DND-41 (cell line): ENCODE data around the gene ASB14.

Experiments
- ATAC-seq: fragments of 200-7000 bp; cut with Tn5 transposase; 3 replicates; pipeline ENCODE4 v1.9.1; 2021; ENCODE audit warnings: low read depth; ENCODE audit not compliant: insufficient read depth
- DNase-seq: peaks from one replicate; pipeline ENCODE4 v3.0.0-alpha.2; 2020
- H2AFZ ChIP-seq: 2 replicates; pipeline ENCODE4 v1.6.0; 2012; ENCODE audit warnings: low read depth, low read length
- H3K27ac ChIP-seq: 2 replicates; pipeline ENCODE4 v1.5.1; 2012; ENCODE audit warnings: low read length, inconsistent platforms
- H3K27me3 ChIP-seq: fragments of 200-600 bp; sonication (generic); 2 replicates; pipeline ENCODE4 v1.6.0; 2012; ENCODE audit warnings: low read length, mild to moderate bottlenecking, inconsistent platforms; ENCODE audit not compliant: insufficient read depth, poor library complexity
- H3K36me3 ChIP-seq: 2 replicates; pipeline ENCODE4 v1.5.1; 2012; ENCODE audit warnings: low read length, inconsistent platforms; ENCODE audit not compliant: insufficient read depth
- H3K4me1 ChIP-seq: 2 replicates; pipeline ENCODE4 v1.5.1; 2012; ENCODE audit warnings: mild to moderate bottlenecking, low read length; ENCODE audit not compliant: insufficient read depth
- H3K4me2 ChIP-seq: 2 replicates; pipeline ENCODE4 v1.6.0; 2012; ENCODE audit warnings: mild to moderate bottlenecking, moderate library complexity, low read length, inconsistent platforms; ENCODE audit not compliant: insufficient read depth
- H3K4me3 ChIP-seq, 2 experiments: fragments of 200-600 bp in 1 of 2; shearing (Covaris generic) in 1 of 2; 2 replicates each; pipeline ENCODE4 v1.5.1; 2012 to 2016; ENCODE audit warnings: inconsistent platforms in 2 of 2, low read length in 2 of 2, mild to moderate bottlenecking in 2 of 2, low read depth in 1 of 2, moderate library complexity in 1 of 2
- H3K79me2 ChIP-seq: 2 replicates; pipeline ENCODE4 v1.6.0; 2012; ENCODE audit warnings: low read length, inconsistent platforms; ENCODE audit not compliant: insufficient read depth
- H3K9ac ChIP-seq: 2 replicates; pipeline ENCODE4 v1.6.0; 2012; ENCODE audit warnings: low read depth, mild to moderate bottlenecking, inconsistent platforms, low read length, moderate library complexity
- H3K9me3 ChIP-seq: 2 replicates; pipeline ENCODE4 v1.5.1; 2012; ENCODE audit warnings: low read length, moderate library complexity, mild to moderate bottlenecking, inconsistent platforms; ENCODE audit not compliant: insufficient read depth, severe bottlenecking
- H4K20me1 ChIP-seq: 2 replicates; pipeline ENCODE4 v1.6.0; 2012; ENCODE audit warnings: low read length; ENCODE audit not compliant: insufficient read depth
- EZH2 ChIP-seq: IDR thresholded peaks from 3 replicates; pipeline ENCODE4 v1.6.1; 2012; ENCODE audit warnings: borderline replicate concordance, low read depth, mild to moderate bottlenecking, moderate library complexity, low read length, inconsistent platforms; ENCODE audit not compliant: severe bottlenecking
- TF ChIP-seq, protein P1 (sequence below): IDR thresholded peaks from 2 replicates; pipeline ENCODE4 v1.5.1; 2012; ENCODE audit warnings: borderline replicate concordance, low read length, moderate library complexity, mild to moderate bottlenecking; ENCODE audit not compliant: poor library complexity, severe bottlenecking; ENCODE audit errors: extremely low read depth

ASB14 gene

GRCh38 chr3:57233799-57234198 lies 58.7 kb downstream of the ASB14 start:
- Histone ChIP-seq H3K27ac (no peak overlapping the region), H3K9ac (no peak overlapping the region), H3K4me2 (no peak overlapping the region), H3K27me3 (no peaks in the 10 kb centered on the region), H2AFZ (no peak overlapping the region), H3K9me3 (no peaks in the 10 kb centered on the region), H3K4me3 (no peak overlapping the region), H3K36me3 (peaks cover 26% of the 10 kb centered on the region), H3K79me2 (peaks cover 67% of the 10 kb centered on the region), H3K4me1 (peaks cover 16% of the 10 kb centered on the region), H4K20me1 (peaks cover 12% of the 10 kb centered on the region; the same call in 1 of the 2 replicates)
- no peak for ATAC-seq
- no peak for DNase-seq
- no peak for TF ChIP-seq EZH2
- TF ChIP-seq, protein P1, sequence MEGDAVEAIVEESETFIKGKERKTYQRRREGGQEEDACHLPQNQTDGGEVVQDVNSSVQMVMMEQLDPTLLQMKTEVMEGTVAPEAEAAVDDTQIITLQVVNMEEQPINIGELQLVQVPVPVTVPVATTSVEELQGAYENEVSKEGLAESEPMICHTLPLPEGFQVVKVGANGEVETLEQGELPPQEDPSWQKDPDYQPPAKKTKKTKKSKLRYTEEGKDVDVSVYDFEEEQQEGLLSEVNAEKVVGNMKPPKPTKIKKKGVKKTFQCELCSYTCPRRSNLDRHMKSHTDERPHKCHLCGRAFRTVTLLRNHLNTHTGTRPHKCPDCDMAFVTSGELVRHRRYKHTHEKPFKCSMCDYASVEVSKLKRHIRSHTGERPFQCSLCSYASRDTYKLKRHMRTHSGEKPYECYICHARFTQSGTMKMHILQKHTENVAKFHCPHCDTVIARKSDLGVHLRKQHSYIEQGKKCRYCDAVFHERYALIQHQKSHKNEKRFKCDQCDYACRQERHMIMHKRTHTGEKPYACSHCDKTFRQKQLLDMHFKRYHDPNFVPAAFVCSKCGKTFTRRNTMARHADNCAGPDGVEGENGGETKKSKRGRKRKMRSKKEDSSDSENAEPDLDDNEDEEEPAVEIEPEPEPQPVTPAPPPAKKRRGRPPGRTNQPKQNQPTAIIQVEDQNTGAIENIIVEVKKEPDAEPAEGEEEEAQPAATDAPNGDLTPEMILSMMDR = no peak

GRCh38 chr3:57230006-57230405 lies 62.5 kb downstream of the ASB14 start:
- no peak for TF ChIP-seq EZH2
- TF ChIP-seq, protein P1 = no peak
- Histone ChIP-seq H3K79me2 (peaks cover 67% of the 10 kb centered on the region), H3K4me3 (no peak overlapping the region), H3K4me2 (peak overlapping the region; percentile 10; the same call in 1 of the 2 replicates), H3K9me3 (no peaks in the 10 kb centered on the region), H2AFZ (no peak overlapping the region), H3K4me1 (peaks cover 28% of the 10 kb centered on the region), H4K20me1 (peaks cover 12% of the 10 kb centered on the region; the same call in 1 of the 2 replicates), H3K36me3 (no peaks in the 10 kb centered on the region), H3K27ac (no peak overlapping the region), H3K9ac (no peak overlapping the region), H3K27me3 (no peaks in the 10 kb centered on the region)
- DNase-seq = no peak
- no peak for ATAC-seq

GRCh38 chr3:57227930-57228751 lies 64.3 kb downstream of the ASB14 start:
- Histone ChIP-seq H2AFZ (peak overlapping the region; percentile 93), H3K4me1 (peaks cover 28% of the 10 kb centered on the region), H3K27ac (peak overlapping the region; percentile 62), H3K79me2 (peaks cover 52% of the 10 kb centered on the region), H3K9me3 (no peaks in the 10 kb centered on the region), H3K4me2 (peak overlapping the region; percentile 84), H4K20me1 (peaks cover 6% of the 10 kb centered on the region; the same call in 1 of the 2 replicates), H3K4me3 (peak overlapping the region; percentile 85 to 87), H3K27me3 (no peaks in the 10 kb centered on the region), H3K36me3 (no peaks in the 10 kb centered on the region), H3K9ac (peak overlapping the region; percentile 69)
- TF ChIP-seq, protein P1 = no peak
- peak; percentile 53 for ATAC-seq
- DNase-seq = peak; percentile 55
